Fibroblast of skin of back (primary cell): Measurements from ENCODE around the gene AGK.
"Not testable (repeated sequence)": the region's sequence is repeated elsewhere in the genome, so short reads cannot be mapped to it uniquely, and the experiment has no call there.

ENCODE experiments used
- DNase-seq: peaks from one replicate; pipeline ENCODE4 v3.0.0-alpha.2; 2013

AGK gene

DNA sequence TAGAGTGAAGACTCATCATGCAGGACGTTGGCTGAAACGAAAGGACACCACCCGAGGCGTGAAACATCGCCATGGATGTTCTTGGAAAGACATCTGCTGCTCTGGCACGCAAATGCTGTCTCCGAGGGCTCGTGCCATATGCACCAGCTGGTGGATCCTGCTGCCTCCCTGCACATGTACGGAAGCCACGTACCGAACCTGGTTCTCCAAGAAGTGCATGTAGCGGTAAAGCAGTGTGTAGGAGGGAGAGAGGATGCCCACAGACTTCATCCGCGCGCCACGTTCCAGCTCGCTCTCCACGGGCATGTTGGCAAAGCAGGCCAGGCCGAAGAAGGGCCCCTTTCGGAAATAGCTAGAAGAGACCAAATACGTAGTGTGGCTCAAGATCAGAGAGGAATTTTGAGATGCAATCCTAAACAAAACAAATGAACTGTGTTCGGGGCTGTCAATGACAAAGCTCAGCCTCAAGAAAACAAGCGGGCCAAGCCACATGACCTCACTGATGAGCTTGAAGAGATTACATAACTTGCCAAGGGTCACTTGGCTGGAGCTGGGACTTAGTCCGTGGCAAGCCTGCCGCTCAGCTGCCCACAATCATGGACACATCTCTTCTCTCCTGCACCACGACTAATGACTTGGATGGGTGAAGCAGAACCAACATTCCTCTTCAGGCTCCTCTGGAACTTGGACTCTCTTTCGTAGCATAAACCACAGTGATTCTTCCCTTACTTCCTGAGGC is 134.2 kb downstream of the AGK start:
- no peak for DNase-seq

GRCh38 chr7:141686074-141686473 is 134.9 kb downstream of the AGK start:
- DNase-seq, result no peak

DNA sequence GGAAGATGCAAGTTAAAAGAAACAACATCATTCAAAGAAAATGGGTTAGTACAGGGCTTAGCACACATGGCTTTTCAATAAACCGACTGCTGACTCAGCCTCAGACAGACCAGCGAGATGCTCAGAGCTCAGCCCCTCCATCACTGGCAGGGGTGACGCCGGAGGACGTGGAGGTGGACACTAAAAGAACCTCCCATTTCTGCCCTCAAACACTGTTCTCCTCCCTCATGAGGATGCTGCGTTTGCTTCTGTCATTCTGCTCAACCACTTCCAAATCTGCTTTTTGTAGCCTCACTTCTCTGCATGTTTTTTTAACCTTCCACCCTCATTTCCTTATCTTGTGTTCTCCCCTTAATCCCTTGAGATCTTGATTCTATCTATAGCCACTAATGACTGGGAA is 135.5 kb downstream of the AGK start:
- no peak for DNase-seq

DNA sequence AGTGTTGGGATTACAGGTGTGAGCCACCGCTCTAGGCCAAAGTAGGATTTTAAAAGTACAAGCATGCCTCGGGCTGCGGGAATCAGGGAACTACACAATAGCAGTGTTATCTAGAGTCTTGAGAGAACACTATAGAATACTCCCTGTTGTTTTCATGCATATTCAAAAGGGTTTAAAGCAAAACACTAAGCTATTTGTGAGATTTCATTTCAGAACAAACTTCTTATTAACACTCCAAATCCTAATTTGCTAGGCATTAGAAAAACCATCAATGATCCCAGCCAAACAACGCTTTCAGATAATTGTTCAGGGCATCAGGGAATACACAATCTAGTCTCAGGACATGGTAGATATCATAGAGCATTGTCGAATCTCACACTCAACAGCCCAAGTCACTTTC is 136.8 kb downstream of the AGK start:
- DNase-seq, result no peak

DNA sequence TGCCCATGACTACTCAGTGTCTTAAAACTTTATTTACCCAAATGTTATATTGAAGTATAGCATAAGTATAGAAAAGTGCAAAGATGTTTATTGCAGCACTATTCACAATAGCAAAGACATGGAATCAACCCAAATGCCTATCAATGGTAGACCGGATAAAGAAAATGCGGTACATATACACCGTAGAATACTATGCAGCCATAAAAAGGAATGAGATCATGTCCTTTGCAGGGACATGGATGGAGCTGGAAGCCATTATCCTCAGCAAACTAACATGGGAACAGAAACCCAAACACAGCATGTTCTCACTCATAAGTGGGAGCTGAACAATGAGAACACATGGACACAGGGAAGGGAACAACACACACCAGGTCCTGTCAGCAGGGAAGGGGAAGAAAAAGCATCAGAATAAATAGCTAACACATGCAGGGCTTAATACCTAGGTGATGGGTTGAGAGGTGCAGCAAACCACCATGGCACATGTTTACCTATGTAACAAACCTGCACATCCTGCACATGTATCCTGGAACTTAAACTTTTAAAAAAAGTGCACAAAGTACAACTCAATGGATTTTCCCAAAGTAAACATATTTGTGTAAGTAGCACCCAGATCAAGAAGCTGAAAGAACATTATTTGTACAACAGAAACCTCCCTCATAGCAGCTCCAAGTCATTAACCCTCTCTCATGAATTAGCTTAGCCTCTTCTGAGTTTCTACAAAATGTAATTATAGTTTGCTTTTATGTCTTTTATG is 138.0 kb downstream of the AGK start:
- not testable (repeated sequence) for DNase-seq

DNA sequence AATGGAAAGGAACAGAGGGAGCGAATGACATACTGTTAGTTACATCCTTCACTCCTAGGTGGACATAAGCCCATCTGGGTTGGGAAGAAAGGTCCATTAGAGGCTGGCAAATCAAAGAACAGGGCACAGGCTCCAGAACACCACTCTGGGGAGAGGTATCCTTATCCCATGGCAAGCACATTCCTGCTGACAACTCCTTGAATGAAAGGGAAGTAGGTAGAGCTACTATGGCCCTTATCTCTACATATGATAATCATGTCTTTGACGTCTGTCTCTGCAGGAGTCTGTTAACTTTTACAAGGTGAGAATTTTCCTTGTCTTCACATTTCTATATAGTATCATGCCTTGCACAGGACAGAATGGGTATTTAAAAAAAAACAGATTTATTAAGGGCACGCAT is 140.3 kb downstream of the AGK start:
- DNase-seq, result no peak

DNA sequence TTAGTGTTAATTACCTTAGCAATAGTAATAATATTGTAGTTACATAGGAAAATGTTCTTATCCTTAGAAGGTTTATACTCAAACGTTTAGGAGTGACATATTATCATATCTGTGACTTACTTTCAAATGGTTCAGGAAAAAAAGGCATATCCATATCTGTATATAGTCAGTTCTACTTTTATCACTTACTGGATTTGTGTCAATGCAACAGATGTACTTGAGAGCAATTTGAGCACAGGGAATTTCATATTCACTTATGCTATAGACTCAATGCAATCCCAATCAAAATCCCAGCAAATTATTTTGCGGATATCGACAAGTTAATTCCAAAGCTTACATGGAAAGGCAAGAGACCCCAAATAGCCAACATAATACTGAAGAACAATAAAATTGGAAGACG is 140.8 kb downstream of the AGK start:
- DNase-seq, result no peak

DNA sequence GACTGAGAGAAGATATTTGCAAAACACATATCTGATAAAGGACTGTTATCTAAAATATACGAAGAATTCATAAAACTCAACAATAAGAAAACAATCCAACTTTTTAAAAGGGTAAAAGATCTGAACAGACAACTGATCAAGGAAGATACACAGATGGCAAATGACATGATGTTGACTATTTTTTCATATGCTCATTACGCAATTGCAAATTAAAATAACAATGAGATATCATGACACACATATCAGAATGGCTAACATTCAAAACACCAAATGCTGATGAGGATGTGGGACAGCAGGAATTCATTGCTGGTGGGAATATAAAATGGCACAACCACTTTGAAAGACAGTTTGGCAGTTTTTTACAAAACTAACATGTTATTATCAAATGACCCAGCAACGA is 141.9 kb downstream of the AGK start:
- DNase-seq, result no peak

DNA sequence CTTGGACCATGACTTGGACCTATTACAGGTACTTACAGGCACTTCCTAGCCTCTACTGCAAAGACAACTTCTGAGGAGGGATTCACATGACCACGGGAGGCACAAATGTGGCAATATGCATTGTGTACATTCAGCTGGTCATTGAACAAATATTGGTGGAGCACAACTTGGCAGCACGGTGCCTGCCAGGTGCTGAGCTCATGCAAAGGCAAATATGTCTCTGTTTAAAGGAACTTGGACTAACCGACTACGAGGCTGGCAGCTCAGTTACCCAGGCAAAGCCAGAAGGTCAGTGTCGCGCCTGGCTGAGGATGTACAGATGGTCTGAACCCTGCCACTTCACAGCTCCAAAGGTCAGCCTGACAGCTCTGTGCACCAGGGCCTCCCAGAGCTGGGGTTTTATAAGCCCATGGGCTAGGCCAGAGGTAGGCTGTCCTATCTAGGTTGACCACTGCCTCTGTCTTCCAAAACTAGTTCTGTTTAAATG is 144.6 kb downstream of the AGK start:
- DNase-seq, result no peak

GRCh38 chr7:141696348-141696747 is 145.1 kb downstream of the AGK start:
- no peak for DNase-seq

- DNase-seq, result peak; percentile 27
These were observed 146.1 kb downstream of the AGK start for GRCh38 chr7:141697211-141697871.

DNA sequence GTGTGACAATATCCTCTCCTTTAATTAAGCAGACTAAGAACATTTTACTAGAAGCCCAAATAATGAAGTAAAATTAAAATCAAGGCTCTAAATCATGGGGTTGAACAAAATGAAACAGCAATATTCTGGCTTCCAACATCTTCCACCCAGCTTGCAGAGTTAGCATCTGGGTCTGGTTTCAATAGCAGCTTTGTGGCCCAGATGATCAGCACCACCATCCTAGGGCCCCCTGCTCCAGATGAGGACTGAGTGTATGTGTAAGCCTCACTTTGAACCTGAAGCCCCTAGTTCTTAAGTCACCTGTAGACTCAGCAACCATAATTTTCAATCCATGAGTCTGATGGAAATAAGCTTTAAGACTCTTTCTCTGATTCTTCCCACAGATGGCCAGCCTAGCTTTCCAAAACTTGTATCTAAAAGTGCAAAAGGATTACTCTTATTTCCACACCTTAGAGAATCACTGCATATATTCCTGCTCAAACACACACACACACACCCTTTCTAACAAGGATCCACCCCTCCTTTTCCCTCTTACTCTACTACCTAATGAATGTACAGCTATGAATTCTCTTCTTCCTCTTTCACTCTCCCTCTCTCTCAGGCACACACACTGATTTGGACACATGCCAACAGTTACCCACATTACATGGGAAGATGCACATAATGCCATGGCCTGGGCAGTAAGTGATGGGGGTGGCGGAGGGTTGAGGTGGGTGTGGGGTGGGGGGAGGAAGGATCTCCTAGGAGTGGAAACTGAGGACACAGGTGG is 147.2 kb downstream of the AGK start:
- DNase-seq, result no peak

- no peak for DNase-seq
These were observed 148.7 kb downstream of the AGK start for GRCh38 chr7:141699860-141700259.

- DNase-seq, result peak; percentile 60
These were observed 149.2 kb downstream of the AGK start for GRCh38 chr7:141700296-141700847.

DNA sequence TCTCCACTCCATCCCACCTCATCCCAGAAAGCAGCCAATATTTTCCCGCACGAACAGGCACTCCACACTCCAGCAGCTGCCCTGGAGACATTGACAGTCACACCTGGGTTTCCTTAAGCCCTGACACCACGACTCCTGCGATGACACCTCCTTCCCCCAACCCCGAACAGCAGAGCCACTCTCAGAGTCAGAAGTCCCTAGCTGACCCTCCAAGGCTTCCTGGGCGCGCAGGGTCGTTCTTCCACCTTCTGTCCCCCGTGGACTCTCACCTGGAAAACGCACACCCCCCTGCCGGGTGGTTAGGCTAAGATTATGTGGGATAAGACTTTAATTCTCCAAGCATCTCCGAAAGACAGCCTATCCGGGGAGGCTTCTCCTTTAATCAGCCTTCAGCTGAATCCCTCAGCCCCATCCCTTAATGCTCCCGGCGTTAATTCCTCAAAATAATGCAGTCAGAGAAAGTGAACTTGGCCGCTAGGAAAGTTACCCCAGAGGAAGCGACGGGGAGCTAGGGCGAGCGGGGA is 149.7 kb downstream of the AGK start:
- DNase-seq, result no peak

- peak; percentile 52 for DNase-seq
These were observed 150.4 kb downstream of the AGK start for GRCh38 chr7:141701489-141702046.

DNA sequence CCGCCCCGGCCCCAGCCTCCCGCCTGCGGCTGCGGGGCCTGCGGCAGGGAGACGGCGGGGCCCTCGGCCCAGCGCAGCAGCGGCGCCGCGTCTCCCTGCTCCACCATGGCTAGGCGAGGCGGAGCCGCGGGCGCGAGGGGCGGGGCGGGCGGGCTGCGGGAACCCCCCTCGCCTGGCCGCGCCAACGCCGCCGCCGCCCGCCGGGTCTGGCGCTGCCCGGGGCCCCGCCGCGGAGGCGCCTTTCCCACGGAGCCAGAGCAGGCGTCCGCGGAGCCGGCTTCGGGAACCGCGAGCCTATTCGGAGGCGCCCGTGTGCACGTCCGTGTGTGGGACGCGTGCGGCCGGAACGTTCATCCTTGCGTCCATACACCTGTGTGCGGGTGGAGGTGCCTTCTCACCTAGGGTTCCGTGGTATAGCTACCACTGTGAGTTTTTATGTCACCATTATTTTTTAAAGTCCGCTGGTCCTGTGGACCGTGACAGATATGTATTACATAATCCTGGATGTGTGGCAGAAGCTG is 150.9 kb downstream of the AGK start, which contains the start of gene DENND11:
Gene DENND11, minus strand, starts transcription at position 120 of the 521 bp plus-strand sequence. Its CDS starts 13 bp downstream, at position 107.
- peak; percentile 54 for DNase-seq

- DNase-seq, result no peak
These were observed 151.7 kb downstream of the AGK start for GRCh38 chr7:141702892-141703291.

GRCh38 chr7:141704112-141704511 is 152.9 kb downstream of the AGK start:
- DNase-seq, result no peak

GRCh38 chr7:141704741-141705140 is 153.5 kb downstream of the AGK start:
- peak; percentile 21 for DNase-seq
